GM19328 (cell line): Measurements from ENCODE around the gene TSKU.

Experiments used
- ATAC-seq: cut with Tn5 transposase; IDR thresholded peaks from one replicate; pipeline ENCODE4 v1.9.1; 2021; ENCODE audit warnings: mild to moderate bottlenecking, moderate library complexity; ENCODE audit not compliant: unreplicated experiment

TSKU gene

GRCh38 chr11:76769645-76770586 is 13.2 kb upstream of the TSKU start:
- no peak for ATAC-seq

GRCh38 chr11:76770642-76771445 is 12.3 kb upstream of the TSKU start:
- ATAC-seq = no peak

GRCh38 chr11:76771446-76772099 is 11.6 kb upstream of the TSKU start:
- ATAC-seq = no peak

- no peak for ATAC-seq
Measured at GRCh38 chr11:76772100-76772782, 10.9 kb upstream of the TSKU start.

GRCh38 chr11:76772783-76773106 is 10.4 kb upstream of the TSKU start:
- ATAC-seq = no peak

GRCh38 chr11:76773921-76774361 is 9.2 kb upstream of the TSKU start:
- no peak for ATAC-seq

- ATAC-seq = no peak
Measured at GRCh38 chr11:76776472-76776871, 6.7 kb upstream of the TSKU start.

GRCh38 chr11:76777305-76777704 is 5.9 kb upstream of the TSKU start:
- ATAC-seq = no peak

GRCh38 chr11:76777876-76778275 is 5.3 kb upstream of the TSKU start:
- ATAC-seq = no peak

- ATAC-seq = no peak
Measured at GRCh38 chr11:76778874-76779273, 4.3 kb upstream of the TSKU start.

- no peak for ATAC-seq
Measured at GRCh38 chr11:76781046-76781801, 1.9 kb upstream of the TSKU start.

GRCh38 chr11:76781807-76782530 is 1.2 kb upstream of the TSKU start:
- no peak for ATAC-seq

- ATAC-seq = no peak
Measured at GRCh38 chr11:76782531-76783293, 444 bp upstream of the TSKU start.

- ATAC-seq = no peak
Measured at GRCh38 chr11:76783896-76784813, 999 bp downstream of the TSKU start.

- ATAC-seq = no peak
Measured at GRCh38 chr11:76785513-76785912, 2.4 kb downstream of the TSKU start.

- ATAC-seq = no peak
Measured at GRCh38 chr11:76786016-76786415, 2.9 kb downstream of the TSKU start.

- no peak for ATAC-seq
Measured at GRCh38 chr11:76786441-76787014, 3.4 kb downstream of the TSKU start.
